Retinal pigment epithelial cell (primary cell): Measurements from ENCODE around the gene EHMT1.
A peak's percentile ranks its signal among the peaks of the same experiment; 100 is the strongest.
"Not testable (repeated sequence)": the region's sequence is repeated elsewhere in the genome, so short reads cannot be mapped to it uniquely, and the experiment has no call there.

Experiments used
- DNase-seq: peaks from one replicate; pipeline ENCODE4 v3.0.0-alpha.2; 2010; ENCODE audit warnings: low read depth
- H3K4me3 ChIP-seq: 2 replicates; pipeline ENCODE4 v1.5.1; 2011; ENCODE audit warnings: mild to moderate bottlenecking, low read length, control low read depth, moderate library complexity
- TF ChIP-seq, protein P1 (sequence below): conservative IDR thresholded peaks from 2 replicates; pipeline ENCODE4 v1.5.1; 2011; ENCODE audit warnings: low read depth, low read length, control low read depth, inconsistent platforms

The EHMT1 gene

DNA sequence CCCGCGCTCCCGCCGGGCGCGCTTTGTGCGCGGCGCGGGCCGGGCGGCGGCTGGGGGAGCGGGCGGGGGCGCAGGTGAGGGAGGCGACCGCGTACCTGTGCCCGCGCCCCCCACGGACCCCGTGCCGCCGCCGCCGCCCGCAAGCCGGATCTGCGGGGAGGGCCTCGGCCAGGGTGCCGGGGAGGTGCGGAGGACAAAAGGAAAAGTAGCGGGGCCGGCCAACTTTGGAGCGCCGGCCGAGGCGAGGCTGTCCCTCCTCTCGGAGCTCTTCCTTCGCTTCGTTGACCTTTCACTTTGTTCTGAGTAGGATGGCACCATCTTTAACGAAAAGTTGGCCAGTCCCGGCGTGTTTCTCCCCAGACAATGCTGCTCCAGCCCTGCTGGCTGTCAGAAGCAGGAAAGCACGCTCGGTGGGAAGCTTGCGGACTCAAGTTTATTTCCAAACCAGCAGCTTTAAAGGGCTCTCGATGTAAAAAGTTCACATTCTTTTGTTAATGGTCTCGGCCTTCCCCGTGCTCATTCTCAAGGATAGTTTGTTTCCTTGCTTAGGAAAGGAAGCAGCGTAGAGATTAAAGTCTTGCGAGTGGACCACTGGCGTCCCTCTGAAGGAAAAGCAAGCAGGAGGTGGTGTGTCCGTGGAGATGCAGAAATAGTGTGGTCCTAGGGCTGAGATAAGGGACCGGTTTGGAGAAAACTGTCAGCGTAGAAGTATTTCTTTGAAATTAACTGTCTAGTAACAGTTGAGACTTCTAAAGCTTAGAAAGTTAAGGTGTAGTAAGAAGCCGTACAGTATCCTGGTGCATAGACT is 639 bp downstream of the EHMT1 start:
- H3K4me3 ChIP-seq = peak overlapping the region; percentile 87
- TF ChIP-seq, protein P1, sequence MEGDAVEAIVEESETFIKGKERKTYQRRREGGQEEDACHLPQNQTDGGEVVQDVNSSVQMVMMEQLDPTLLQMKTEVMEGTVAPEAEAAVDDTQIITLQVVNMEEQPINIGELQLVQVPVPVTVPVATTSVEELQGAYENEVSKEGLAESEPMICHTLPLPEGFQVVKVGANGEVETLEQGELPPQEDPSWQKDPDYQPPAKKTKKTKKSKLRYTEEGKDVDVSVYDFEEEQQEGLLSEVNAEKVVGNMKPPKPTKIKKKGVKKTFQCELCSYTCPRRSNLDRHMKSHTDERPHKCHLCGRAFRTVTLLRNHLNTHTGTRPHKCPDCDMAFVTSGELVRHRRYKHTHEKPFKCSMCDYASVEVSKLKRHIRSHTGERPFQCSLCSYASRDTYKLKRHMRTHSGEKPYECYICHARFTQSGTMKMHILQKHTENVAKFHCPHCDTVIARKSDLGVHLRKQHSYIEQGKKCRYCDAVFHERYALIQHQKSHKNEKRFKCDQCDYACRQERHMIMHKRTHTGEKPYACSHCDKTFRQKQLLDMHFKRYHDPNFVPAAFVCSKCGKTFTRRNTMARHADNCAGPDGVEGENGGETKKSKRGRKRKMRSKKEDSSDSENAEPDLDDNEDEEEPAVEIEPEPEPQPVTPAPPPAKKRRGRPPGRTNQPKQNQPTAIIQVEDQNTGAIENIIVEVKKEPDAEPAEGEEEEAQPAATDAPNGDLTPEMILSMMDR = no peak
- DNase-seq = no peak

DNA sequence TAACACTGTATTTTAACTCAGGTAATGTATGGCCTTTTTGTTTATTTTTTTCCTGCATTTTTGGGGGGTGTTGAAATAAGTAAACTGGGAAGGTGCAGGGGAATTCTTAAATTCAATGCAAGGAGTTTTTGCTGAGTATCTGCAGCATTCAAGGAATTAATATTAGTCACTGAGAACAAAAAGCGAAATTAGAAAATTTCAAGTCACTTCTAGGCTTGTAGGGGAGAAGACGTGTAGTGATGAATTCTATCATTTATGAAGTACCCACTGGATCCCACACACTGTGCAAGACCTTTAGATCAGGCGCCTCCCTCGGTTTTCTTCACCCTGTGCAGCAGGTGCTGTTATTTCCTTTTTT is 1.2 kb downstream of the EHMT1 start:
- TF ChIP-seq, protein P1 = no peak
- peak overlapping the region; percentile 87 for H3K4me3 ChIP-seq
- DNase-seq = no peak

DNA sequence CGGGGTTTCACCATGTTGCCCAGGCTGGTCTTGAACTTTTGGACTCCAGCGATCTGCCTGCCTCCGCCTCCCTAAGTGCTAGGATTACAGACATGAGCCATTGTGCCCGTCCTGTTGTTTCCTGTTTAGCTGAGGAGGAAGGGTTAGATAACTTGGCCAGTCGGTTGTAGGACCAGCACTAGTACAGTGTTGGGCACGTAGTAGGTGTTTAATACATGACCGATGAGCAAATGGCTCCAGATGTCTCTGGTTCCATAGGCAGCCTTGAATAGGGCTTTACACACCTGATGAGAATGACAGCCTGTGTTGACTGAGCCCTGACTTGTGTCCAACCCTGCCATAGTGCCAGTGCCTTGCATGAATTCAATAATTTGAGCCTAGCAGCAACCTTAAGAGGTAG is 1.8 kb downstream of the EHMT1 start:
- DNase-seq = no peak
- TF ChIP-seq, protein P1 = no peak
- H3K4me3 ChIP-seq = peak overlapping the region; percentile 87

DNA sequence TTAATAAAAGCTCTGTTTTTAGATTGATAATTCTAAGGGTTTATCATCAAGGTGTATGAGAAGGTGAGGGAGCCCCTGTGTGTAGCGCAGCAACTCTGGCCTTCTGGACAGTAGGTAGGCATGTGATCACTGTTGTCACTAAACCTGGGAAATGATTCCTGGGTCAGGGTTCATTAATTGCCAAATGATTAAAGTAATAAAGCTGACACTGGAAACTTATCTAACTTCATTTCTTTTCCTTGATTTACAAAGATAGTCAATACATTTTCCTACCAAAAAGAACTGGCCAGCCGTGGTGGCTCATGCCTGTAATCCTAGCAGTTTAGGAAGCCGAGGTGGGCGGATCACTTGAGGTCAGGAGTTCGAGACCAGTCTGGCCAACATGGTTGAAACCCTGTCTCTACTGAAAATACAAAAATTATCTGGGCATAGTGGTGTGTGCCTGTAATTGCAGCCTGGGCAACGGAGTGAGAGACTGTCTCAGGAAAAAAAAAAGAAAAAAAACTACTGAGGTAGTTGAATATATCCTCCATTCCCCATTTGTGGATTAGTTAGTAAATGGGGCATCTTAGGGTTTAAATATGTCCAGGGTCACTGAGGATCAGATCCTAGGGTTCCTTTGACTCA is 2.4 kb downstream of the EHMT1 start:
- TF ChIP-seq, protein P1 = peak; percentile 41
- DNase-seq = no peak
- no peak overlapping the region for H3K4me3 ChIP-seq

DNA sequence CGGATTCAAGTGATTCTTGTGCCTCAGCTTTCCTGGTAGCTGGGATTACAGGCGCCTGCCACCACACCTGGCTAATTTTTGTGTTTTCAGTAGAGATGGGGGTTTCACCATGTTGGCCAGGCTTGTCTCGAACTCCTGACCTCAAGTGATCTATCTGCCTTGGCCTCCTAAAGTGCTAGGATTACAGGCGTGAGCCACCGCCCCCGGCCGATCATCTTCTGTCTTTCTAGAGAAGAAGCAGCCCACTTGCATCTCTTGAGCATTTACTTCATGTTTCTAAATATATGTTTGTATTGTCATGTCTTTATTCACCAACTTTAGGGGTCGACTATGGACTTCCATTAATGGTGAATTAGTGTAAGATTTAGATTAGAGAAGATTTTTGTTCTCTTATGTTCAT is 3.4 kb downstream of the EHMT1 start:
- not testable (repeated sequence) for DNase-seq, H3K4me3 ChIP-seq

DNA sequence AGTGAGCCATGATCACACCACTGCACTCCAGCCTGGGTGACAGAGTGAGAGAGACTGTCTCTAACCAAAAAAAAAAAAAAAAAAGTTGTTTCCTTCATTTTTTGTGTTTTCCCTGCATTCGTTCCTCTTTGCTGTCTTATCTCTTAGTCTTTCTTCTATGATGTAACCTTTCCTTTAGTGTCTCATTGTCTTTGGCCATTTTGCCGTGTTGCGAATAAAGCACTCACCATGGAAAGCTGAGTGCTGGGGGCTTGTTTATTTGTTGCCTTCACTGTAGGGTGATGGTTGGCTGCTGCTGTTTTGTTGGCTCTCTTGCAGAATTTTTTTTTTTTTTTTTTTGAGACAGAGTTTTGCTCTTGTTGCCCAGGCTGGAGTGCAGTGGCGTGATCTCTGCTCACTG is 7.7 kb downstream of the EHMT1 start:
- no peak for DNase-seq
- TF ChIP-seq, protein P1 = no peak
- H3K4me3 ChIP-seq = no peak overlapping the region

DNA sequence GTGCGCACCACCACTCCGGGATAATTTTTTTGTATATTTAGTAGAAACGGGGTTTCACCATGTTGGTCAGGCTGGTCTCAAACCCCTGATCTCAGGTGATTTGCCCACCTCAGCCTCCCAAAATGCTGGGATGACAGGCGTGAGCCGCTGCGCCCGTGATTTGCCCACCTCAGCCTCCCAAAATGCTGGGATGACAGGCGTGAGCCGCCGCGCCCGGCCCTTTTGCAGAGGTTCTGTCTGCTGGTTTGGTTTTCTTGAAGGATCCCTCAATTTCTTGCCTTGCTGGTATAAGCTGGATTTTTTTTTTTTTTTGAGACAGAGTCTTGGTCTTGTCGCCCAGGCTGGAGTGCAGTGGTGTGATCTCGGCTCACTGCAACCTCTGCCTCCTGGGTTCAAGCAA is 8.6 kb downstream of the EHMT1 start:
- DNase-seq, H3K4me3 ChIP-seq: not testable (repeated sequence)

DNA sequence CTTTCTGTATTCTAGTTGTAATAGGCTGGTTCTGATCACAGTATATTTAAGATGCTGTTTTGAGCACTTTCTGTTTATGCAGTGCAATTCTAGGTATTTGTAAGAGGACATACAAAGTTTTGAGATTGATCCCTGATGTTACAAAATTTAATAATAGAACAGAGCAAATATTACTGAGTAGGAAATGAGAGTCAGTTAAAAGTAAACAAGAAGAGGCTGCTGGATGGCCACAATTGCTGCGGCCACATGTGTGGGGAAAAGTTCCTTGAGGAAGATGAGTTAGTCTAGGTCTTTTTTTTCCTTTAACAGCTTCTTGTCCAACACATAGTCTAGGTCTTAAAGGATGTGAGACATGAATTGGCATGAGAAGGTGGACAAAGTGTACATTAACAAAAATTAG is 11.3 kb downstream of the EHMT1 start:
- TF ChIP-seq, protein P1 = no peak
- no peak overlapping the region for H3K4me3 ChIP-seq
- no peak for DNase-seq
